GM19397 (cell line): ENCODE data around the gene ATP10B.

Source experiments
- ATAC-seq: cut with Tn5 transposase; IDR thresholded peaks from one replicate; pipeline ENCODE4 v1.9.1; 2021; ENCODE audit warnings: mild to moderate bottlenecking, moderate library complexity; ENCODE audit not compliant: unreplicated experiment

ATP10B gene

GRCh38 chr5:160641405-160641804, 210.6 kb downstream of the ATP10B start:
- no peak for ATAC-seq

- ATAC-seq = no peak
Measured at GRCh38 chr5:160640406-160640805, 211.6 kb downstream of the ATP10B start.

DNA sequence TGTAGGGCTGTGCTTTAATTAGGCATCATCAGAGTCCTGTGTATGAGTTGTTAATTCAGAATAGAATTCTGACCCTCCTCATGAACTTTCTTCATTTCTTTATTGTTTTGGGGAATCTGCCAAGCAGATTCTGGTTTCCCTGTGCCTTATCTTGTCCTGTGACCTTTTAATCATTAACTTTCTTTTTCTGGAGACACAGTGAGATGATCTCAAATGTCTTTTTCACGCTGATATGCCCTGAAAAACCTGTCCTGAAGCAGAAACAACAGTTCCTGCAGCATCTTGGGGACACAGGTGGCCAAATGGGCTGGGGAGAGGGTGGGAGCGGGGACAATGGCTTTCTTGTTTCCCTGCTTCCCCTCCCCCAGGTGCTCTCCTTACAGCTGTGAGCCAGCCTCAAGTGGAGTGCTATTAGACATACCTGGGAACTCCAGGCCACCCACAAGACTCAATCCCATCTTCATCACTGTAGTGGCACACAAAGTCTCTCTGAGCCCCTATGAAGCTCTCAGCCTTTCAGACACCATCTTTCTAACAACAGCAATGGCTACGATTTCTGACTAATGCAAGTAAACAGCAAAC, 213.8 kb downstream of the ATP10B start:
- ATAC-seq = no peak

DNA sequence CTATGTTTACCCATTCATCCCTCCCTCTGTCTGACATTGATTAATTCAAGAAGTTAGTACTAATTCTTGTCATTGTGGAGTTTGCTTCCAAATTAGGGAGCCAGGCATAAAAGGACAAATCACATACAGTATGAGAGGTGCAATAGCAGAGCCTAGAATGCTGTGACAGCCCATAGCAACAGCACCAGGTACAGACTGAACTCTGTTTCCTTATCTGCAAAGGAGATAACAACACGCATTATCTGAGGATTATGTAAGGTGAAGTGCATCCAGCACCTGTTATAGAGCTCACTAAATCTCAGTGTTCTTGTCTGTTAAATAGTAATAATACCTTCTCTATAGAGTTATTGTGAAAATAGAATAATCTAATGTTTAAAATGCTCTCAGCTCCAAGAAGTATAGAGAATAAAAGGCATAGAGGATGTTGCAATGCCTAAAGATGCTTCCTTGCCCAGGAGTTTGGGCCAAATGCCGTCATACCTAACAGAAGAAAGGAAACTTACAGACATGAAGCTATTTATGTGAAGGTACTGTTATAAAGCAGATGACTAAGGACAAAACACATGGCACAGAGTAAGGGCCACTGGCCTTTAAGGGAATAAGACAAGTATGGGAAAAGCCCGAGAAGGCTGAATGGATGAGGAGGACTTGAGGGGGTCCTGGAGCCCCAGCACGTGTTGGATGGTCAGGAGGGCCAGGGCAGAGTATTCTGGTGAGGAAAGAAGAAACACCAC, 214.5 kb downstream of the ATP10B start:
- ATAC-seq = no peak

GRCh38 chr5:160635663-160636062, 216.3 kb downstream of the ATP10B start:
- no peak for ATAC-seq

DNA sequence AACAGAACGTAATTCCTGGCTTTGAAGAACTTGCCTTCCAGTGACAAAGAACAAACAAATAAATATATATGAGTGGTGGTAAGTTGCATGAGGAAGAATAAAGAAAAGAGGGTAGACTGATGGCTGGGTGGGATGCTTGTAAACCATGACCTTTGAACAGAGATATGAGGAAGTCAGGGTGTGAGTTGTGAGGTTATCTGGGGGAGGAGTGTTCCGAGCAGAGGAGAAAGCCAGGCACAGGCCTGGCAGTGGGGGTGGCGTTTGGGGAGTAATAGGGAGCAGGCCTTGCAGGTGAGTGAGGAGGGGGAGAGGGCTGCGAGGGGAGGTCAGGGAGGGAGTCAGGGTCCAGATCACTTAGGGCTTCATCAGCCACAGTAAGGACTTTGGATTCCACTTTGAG, 217.0 kb downstream of the ATP10B start:
- no peak for ATAC-seq

- no peak for ATAC-seq
Measured at GRCh38 chr5:160629003-160629402, 223.0 kb downstream of the ATP10B start.

- no peak for ATAC-seq
Measured at GRCh38 chr5:160628619-160628968, 223.4 kb downstream of the ATP10B start.

DNA sequence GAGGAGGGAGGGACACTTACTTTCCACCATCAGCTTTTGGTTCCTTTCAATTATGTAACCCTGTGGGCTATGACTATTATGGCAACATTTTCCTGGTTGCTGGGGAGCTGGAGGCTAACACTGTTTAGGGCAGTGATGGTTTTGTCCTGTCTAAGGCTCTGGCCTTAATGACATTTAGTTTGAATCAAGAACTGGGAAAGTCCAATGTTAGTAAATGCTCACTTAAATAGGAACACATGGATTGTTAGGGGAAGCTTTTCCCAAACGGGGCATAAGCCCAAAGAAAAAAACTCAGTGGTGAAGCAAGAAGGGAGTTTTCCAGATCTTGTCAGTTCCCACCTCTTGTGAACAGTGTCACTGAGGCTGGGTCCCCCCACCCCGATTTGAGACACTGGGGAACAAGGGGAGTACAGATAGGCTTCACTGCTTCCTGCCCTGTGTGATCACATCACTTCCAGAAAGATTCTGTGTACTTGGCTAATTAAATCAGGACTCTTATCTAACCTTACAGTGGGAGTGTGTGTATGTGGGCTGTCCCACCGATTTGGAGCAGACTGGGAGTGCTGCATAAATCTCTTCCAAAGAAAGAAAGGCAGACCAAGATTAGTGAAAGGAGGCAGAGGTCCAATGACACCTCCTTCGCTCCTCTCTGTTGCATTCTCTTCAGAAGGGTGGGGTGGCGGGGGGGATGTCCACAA, 223.9 kb downstream of the ATP10B start:
- ATAC-seq = no peak

DNA sequence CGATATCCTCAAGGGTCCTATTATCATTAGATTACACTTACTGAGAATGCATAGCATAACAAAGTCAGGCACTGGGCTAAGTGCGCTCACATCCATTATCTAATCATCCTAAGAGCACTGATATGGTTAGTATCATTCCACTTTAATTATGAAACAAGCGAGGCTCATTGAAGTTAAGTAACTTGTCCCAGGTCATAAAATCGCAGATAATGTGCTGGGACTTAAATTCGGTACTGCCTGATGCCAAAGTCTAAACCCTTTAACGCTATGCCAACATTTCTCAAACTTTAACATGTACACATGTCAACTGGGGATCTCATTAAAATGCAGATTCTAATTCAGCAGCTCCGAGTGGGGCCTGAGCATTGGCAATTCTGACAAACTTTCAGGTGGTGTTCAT, 225.7 kb downstream of the ATP10B start:
- ATAC-seq = no peak

GRCh38 chr5:160621526-160621925, 230.5 kb downstream of the ATP10B start:
- no peak for ATAC-seq

- no peak for ATAC-seq
Measured at GRCh38 chr5:160620401-160620800, 231.6 kb downstream of the ATP10B start.

- no peak for ATAC-seq
Measured at GRCh38 chr5:160619381-160619780, 232.6 kb downstream of the ATP10B start.

DNA sequence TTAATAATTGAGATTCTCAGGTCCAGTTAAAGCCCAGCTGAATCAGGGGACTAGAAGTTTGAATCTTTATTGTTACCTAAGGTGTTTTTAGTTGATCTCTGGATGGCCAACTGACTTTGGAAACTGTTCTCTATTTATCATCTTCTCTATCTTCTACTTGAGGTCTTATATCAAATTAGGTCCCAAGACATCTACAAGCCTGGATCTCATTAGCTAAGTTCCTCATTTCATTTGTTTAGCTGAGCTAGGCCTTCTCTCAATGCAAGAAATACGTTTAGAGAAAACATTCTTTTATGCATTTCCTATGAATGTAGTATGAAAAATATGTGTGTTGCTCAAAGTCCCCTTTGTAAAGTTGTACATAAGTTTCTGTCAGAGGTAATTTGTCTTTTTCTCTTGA, 233.7 kb downstream of the ATP10B start:
- no peak for ATAC-seq

DNA sequence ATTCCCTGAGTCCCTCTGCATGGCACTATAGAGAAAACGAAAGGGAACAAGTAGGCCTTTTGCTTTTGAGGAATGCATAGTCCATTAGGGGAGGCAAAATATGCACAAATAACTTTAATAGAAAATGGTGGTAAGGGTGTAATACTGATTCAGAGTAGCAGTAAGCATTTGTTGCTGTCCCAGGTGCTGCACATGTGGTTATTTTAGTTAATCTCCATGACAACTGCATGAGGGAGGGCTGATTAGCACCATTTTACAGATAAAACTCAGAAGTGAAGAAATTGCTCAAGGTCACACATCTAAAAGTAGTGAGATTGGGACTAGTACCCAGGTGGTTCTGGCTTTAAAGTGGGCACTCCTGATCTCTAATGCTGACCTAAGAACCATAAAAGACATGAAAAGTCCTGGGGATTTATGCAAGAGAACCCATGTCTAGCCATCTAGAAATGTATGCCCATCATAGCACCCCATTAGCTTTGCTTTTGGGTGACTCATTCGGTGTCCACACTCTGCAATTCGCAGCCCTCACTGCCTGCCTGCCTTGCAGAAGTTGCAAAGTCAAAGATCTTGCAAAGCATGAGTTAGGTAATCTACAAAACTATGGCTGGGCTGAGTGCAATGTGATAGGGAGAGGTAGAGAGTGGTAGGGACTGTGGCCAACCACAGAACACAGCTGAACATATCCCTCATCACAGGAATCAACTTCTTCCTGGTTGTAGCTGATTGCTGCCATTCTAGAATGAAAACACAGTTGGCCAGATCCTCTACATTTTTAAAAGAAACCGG, 235.1 kb downstream of the ATP10B start:
- no peak for ATAC-seq

GRCh38 chr5:160614136-160614535, 237.9 kb downstream of the ATP10B start:
- ATAC-seq = no peak

GRCh38 chr5:160605266-160605665, 246.7 kb downstream of the ATP10B start:
- no peak for ATAC-seq

- ATAC-seq = no peak
Measured at GRCh38 chr5:160604484-160604883, 247.5 kb downstream of the ATP10B start.

GRCh38 chr5:160602744-160603143, 249.3 kb downstream of the ATP10B start:
- no peak for ATAC-seq

DNA sequence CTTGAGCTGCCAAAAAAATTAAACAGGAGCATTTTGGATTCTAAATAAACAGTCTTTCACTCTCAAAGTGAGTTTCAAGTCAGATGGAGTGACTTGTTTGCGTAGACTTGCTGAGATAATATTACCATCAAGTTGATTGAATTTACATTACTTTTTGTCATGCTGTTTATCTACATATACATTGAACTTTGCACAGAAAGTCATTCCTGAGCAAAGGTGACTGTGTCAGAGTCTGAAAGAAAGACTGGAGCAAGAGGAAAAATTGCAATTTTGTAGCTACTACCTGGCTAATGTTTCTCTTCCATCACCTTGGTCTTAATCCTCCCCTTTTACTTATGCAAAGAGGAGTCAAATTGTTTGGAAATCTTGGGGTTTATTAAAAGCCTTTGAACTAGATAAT, 251.0 kb downstream of the ATP10B start:
- no peak for ATAC-seq

DNA sequence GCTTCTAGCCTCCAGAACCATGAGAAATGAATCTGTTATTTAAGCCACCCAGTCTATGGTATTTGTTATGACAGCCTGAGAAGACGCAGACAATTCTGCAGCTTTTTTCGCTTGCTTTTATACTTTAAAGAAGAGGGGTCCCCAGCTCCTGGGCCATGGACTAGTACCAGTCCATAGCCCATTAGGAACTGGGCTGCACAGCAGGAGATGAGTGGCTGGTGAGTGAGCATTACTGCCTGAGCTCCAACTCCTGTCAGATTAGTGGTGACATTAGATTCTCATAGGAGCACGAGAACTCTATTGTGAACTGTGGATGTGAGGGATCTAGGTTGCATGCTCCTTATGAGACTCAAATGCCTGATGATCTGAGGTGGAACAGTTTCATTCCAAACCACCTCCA, 278.7 kb downstream of the ATP10B start:
- no peak for ATAC-seq
